ENCODE results near the gene SKP1.

SKP1 gene

GRCh38 chr5:134209477-134210245 is 32.9 kb upstream of the SKP1 start:
- no peak overlapping the region for H3K9ac ChIP-seq (ENCODE audit: low read depth, low read length)
- no peak overlapping the region for H2AFZ ChIP-seq (ENCODE audit: low read depth, low read length)
- DNase-seq (no peak), ATAC-seq (ENCODE audit: insufficient read depth, low read depth) (no peak)
- H3K27ac ChIP-seq (ENCODE audit: low read length): no peak overlapping the region
- H3K36me3 ChIP-seq (ENCODE audit: insufficient read depth, low read length): peaks cover 54% of the 10 kb centered on the region
- no peaks in the 10 kb centered on the region for H3K4me1 ChIP-seq (ENCODE audit: insufficient read depth, low read length)
- H3K9me3 ChIP-seq (ENCODE audit: insufficient read depth, low read length, severe bottlenecking): no peaks in the 10 kb centered on the region
- peaks cover 100% of the 10 kb centered on the region for H3K79me2 ChIP-seq (ENCODE audit: insufficient read depth, low read length)
- H3K27me3 ChIP-seq (ENCODE audit: insufficient read depth, low read length, poor library complexity): no peaks in the 10 kb centered on the region
- H3K4me3 ChIP-seq (ENCODE audit: low read depth in 1 of 2, low read length in 2 of 2): no peak overlapping the region
- no peak for TF ChIP-seq EZH2 (IDR thresholded peaks at IDR 0.05; ENCODE audit: borderline replicate concordance, low read depth, low read length, severe bottlenecking)
- TF ChIP-seq, protein P1, sequence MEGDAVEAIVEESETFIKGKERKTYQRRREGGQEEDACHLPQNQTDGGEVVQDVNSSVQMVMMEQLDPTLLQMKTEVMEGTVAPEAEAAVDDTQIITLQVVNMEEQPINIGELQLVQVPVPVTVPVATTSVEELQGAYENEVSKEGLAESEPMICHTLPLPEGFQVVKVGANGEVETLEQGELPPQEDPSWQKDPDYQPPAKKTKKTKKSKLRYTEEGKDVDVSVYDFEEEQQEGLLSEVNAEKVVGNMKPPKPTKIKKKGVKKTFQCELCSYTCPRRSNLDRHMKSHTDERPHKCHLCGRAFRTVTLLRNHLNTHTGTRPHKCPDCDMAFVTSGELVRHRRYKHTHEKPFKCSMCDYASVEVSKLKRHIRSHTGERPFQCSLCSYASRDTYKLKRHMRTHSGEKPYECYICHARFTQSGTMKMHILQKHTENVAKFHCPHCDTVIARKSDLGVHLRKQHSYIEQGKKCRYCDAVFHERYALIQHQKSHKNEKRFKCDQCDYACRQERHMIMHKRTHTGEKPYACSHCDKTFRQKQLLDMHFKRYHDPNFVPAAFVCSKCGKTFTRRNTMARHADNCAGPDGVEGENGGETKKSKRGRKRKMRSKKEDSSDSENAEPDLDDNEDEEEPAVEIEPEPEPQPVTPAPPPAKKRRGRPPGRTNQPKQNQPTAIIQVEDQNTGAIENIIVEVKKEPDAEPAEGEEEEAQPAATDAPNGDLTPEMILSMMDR (IDR thresholded peaks at IDR 0.05; ENCODE audit: borderline replicate concordance, extremely low read depth, low read length, poor library complexity, severe bottlenecking): no peak
- peaks cover 98% of the 10 kb centered on the region for H4K20me1 ChIP-seq (ENCODE audit: insufficient read depth, low read length)
- H3K4me2 ChIP-seq (ENCODE audit: insufficient read depth, low read length): no peak overlapping the region

GRCh38 chr5:134207696-134208095 is 30.9 kb upstream of the SKP1 start:
- Histone ChIP-seq H3K27ac (ENCODE audit: low read length) (no peak overlapping the region), H4K20me1 (ENCODE audit: insufficient read depth, low read length) (peaks cover 96% of the 10 kb centered on the region), H2AFZ (ENCODE audit: low read depth, low read length) (no peak overlapping the region), H3K4me2 (ENCODE audit: insufficient read depth, low read length) (no peak overlapping the region), H3K9ac (ENCODE audit: low read depth, low read length) (no peak overlapping the region), H3K79me2 (ENCODE audit: insufficient read depth, low read length) (peaks cover 98% of the 10 kb centered on the region), H3K27me3 (ENCODE audit: insufficient read depth, low read length, poor library complexity) (no peaks in the 10 kb centered on the region), H3K4me1 (ENCODE audit: insufficient read depth, low read length) (no peaks in the 10 kb centered on the region), H3K9me3 (ENCODE audit: insufficient read depth, low read length, severe bottlenecking) (no peaks in the 10 kb centered on the region), H3K4me3 (ENCODE audit: low read depth in 1 of 2, low read length in 2 of 2) (no peak overlapping the region), H3K36me3 (ENCODE audit: insufficient read depth, low read length) (peaks cover 60% of the 10 kb centered on the region)
- ATAC-seq (ENCODE audit: insufficient read depth, low read depth) (no peak), DNase-seq (no peak)
- TF ChIP-seq, protein P1 (IDR thresholded peaks at IDR 0.05; ENCODE audit: borderline replicate concordance, extremely low read depth, low read length, poor library complexity, severe bottlenecking): no peak
- no peak for TF ChIP-seq EZH2 (IDR thresholded peaks at IDR 0.05; ENCODE audit: borderline replicate concordance, low read depth, low read length, severe bottlenecking)

DNA sequence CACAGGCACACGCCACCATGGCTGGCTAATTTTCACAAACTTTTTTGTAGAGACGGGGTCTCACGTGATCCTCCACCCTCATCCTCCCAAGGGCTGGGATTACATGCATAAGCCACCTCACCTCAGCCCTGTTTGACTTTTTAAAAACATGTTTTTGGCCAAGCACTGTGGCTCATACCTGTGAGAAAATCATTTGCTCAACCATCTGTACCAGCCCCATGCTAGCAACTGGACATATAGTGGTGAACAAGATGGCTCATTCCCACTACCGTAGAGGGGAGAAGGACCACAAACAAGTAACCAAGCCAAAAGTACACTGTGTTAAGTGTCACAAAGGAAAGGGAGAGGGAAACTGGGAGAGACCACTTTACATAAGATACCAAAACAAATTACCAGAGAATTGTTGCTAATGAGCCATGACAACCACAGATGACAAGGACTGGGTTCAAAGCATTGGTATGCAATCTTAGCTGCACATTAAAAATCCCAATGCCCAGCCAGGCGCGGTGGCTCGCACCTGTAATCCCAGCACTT is 29.9 kb upstream of the SKP1 start:
- H3K27me3 ChIP-seq (ENCODE audit: insufficient read depth, low read length, poor library complexity): no peaks in the 10 kb centered on the region
- peaks cover 96% of the 10 kb centered on the region for H3K79me2 ChIP-seq (ENCODE audit: insufficient read depth, low read length)
- no peak overlapping the region for H3K4me2 ChIP-seq (ENCODE audit: insufficient read depth, low read length)
- no peak overlapping the region for H3K27ac ChIP-seq (ENCODE audit: low read length)
- H3K36me3 ChIP-seq (ENCODE audit: insufficient read depth, low read length): peaks cover 70% of the 10 kb centered on the region
- no peak overlapping the region for H3K4me3 ChIP-seq (ENCODE audit: low read depth in 1 of 2, low read length in 2 of 2)
- H3K4me1 ChIP-seq (ENCODE audit: insufficient read depth, low read length): no peaks in the 10 kb centered on the region
- no peak overlapping the region for H3K9ac ChIP-seq (ENCODE audit: low read depth, low read length)
- no peak for DNase-seq
- no peak for ATAC-seq (ENCODE audit: insufficient read depth, low read depth)
- no peak overlapping the region for H2AFZ ChIP-seq (ENCODE audit: low read depth, low read length)
- H3K9me3 ChIP-seq (ENCODE audit: insufficient read depth, low read length, severe bottlenecking): no peaks in the 10 kb centered on the region
- TF ChIP-seq EZH2 (IDR thresholded peaks at IDR 0.05; ENCODE audit: borderline replicate concordance, low read depth, low read length, severe bottlenecking): no peak
- TF ChIP-seq, protein P1 (IDR thresholded peaks at IDR 0.05; ENCODE audit: borderline replicate concordance, extremely low read depth, low read length, poor library complexity, severe bottlenecking): no peak
- H4K20me1 ChIP-seq (ENCODE audit: insufficient read depth, low read length): peaks cover 93% of the 10 kb centered on the region
